Right lobe of liver (tissue), 6 donors: ENCODE results near the gene RPS6KB2. TPM values are rescaled to one million over a fixed set of nuclear protein-coding genes. Genes with fewer than 3 reads are reported as not detected.

ENCODE experiments used
- ATAC-seq, 4 donors: fragments of 200-7000 bp; cut with Tn5 transposase; one replicate each; pipeline ENCODE4 v1.9.1; 2020; ENCODE audit warnings: mild to moderate bottlenecking in 4 of 4, moderate library complexity in 4 of 4
- DNase-seq, 3 donors: peaks; one replicate each; pipeline ENCODE4 v3.0.0-alpha.2; 2020
- H3K27ac ChIP-seq, 3 donors: fragments of 200-600 bp; one replicate each; pipeline ENCODE4 v1.8.0; 2022
- H3K27me3 ChIP-seq, 2 donors: fragments of 200-600 bp; one replicate each; pipeline ENCODE4 v1.8.0; 2022
- H3K36me3 ChIP-seq, 4 donors: fragments of 200-600 bp; sonication (generic) in 1 of 4; one replicate each; pipeline versions ENCODE4 v1.5.1 to v1.8.0; 2017 to 2022; ENCODE audit warnings: control low read depth in 1 of 4
- H3K4me1 ChIP-seq, 4 donors: fragments of 200-600 bp; sonication (generic) in 1 of 4; one replicate each; pipeline versions ENCODE4 v1.5.1 to v1.8.0; 2017 to 2022; ENCODE audit warnings: control low read depth in 1 of 4
- H3K4me3 ChIP-seq, 3 donors: fragments of 200-600 bp; one replicate each; pipeline ENCODE4 v1.8.0; 2022
- H3K9me3 ChIP-seq, 4 donors: fragments of 200-600 bp; sonication (generic) in 1 of 4; one replicate each; pipeline versions ENCODE4 v1.5.1 to v1.8.0; 2017 to 2022; ENCODE audit warnings: control low read depth in 1 of 4
- POLR2A ChIP-seq: fragments of 450-650 bp; IDR thresholded peaks from one replicate; pipeline ENCODE4 v1.6.1; 2017; ENCODE audit warnings: antibody characterized with exemption, mild to moderate bottlenecking
- WGBS: methylation state at CpG from one replicate; pipeline ENCODE4 v1.1.6; 2018; ENCODE audit warnings: low coverage, low lambda C conversion rate; ENCODE audit not compliant: insufficient coverage; ENCODE audit errors: missing lambda C conversion rate; 5-methylcytosine and 5-hydroxymethylcytosine counted together
- intact Hi-C, 2 donors: fragments of 100-400 bp; cut with DNase I; formaldehyde crosslinking; loops; one replicate each; pipeline versions ENCODE4 v1.11.2 to v1.14.1; 2022
- long read RNA-seq: library from polyadenylated mRNA; unstranded; transcript quantifications from one replicate; pipeline ENCODE4 v2.0.0, GENCODE V29; 2019
- total RNA-seq, 6 experiments: library from RNA; depleted of rRNA in 2 of 6; stranded (reverse); fragments of >200 nt in 2 of 6; fragmentation: NEBNext Ultra II Directional in 3 of 6; extraction: Animal tissue kit (Norgen Biotek cat#: 25700) in 3 of 6; gene quantifications; one replicate each; pipeline versions ENCODE4 v1.1.0 to v1.2.4, GENCODE V29; 2016 to 2023
- TF ChIP-seq, protein P1 (sequence below), 4 donors: fragments of 200-600 bp in 3 of 4; fragments of 450-650 bp in 1 of 4; IDR thresholded peaks; one replicate each; pipeline versions ENCODE4 v1.5.1 to v1.8.0; 2016 to 2022; ENCODE audit warnings: antibody characterized with exemption in 4 of 4, mild to moderate bottlenecking in 2 of 4
- donor health status: DM: no; HTN: yes; CAD: no.
- donor health status: DM: no; HTN: no; CAD: no.
- donor health status: DM: no; HTN: no; CAD: no.
- donor health status: DM: no; HTN: yes; CAD: no.
- donor health status: DM: no; HTN: yes; CAD: no.

The RPS6KB2 gene
- 10 to 100 TPM; 18.8 to 37.1 (median 27.1) TPM for total RNA-seq
- long read RNA-seq, transcript RPS6KB2-201 (15 exons, 1,733 nt), result major isoform, 5 of 7 reads
- long read RNA-seq, partial matches to known transcripts, result 1 of 7 reads
- long read RNA-seq, other reads (novel, unspliced or antisense), result 1 of 7 reads

DNA sequence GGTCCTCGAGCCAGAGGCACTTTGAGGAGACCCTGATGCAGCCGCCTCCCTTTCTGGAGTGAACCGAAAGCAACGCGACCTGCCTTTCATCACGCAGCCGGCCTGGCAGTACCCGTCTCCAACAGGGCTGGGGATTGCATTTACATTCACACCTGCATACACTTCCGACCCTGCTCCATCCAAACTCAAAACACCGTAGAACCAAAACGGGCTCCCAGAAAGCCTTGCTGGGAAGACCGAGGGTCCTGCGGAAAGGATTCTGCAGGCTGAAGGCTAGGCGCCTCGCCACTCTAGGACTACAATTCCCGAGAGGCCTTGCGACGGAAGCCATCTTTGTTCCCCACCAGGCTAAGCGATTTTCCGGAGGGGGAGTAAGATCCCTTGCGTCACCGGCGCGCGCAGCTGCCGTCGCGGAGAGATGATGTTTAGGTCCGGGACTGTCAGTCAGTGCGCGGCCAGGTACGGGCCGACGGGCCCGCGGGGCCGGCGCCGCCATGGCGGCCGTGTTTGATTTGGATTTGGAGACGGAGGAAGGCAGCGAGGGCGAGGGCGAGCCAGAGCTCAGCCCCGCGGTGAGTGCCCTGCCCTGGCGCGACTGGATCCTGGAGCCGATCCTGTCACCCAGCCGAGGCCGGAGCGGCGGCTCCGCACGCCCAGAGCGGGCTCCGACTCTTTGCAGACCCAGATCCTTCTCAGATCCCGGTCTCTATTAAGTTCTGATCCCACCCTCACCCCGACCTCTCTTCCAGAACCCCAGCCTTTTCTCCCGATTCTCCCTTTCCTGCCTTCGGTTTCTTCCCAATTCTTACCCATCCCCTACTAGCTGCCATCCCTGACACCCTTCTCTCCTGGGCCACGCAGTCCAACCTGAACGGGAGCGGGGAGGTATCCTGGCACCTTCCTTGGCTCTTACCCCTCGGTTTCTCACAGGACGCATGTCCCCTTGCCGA lies at the start of gene RPS6KB2:
Gene RPS6KB2, plus strand, starts transcription at position 443 of the 950 bp plus-strand sequence. Its CDS starts 52 bp downstream, at position 495.
- intact Hi-C loops, result no loop called here
- H3K4me3 ChIP-seq, result peak within 1 kb of the TSS; percentile 61 to 79 (median 74)
- no peaks in the 10 kb centered on the region for H3K27me3 ChIP-seq
- peak within 1 kb of the TSS; percentile 64 to 84 (median 78) for H3K27ac ChIP-seq
- H3K4me1 ChIP-seq, result peaks cover 0 to 19% (median 2%) of the 10 kb centered on the region in 4 donors
- peak; percentile 85 for TF ChIP-seq POLR2A
- TF ChIP-seq, protein P1, sequence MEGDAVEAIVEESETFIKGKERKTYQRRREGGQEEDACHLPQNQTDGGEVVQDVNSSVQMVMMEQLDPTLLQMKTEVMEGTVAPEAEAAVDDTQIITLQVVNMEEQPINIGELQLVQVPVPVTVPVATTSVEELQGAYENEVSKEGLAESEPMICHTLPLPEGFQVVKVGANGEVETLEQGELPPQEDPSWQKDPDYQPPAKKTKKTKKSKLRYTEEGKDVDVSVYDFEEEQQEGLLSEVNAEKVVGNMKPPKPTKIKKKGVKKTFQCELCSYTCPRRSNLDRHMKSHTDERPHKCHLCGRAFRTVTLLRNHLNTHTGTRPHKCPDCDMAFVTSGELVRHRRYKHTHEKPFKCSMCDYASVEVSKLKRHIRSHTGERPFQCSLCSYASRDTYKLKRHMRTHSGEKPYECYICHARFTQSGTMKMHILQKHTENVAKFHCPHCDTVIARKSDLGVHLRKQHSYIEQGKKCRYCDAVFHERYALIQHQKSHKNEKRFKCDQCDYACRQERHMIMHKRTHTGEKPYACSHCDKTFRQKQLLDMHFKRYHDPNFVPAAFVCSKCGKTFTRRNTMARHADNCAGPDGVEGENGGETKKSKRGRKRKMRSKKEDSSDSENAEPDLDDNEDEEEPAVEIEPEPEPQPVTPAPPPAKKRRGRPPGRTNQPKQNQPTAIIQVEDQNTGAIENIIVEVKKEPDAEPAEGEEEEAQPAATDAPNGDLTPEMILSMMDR (IDR thresholded peaks at IDR 0.05), result no peak
- DNase-seq (peak; percentile 97 to 99 (median 99)), ATAC-seq (peak; percentile 89 to 94 (median 90))
- peaks cover 0 to 25% (median 7%) of the 10 kb centered on the region in 4 donors for H3K36me3 ChIP-seq
- WGBS, result 0% methylated on average over 25 of the region's 68 CpGs
- H3K9me3 ChIP-seq, result no peaks in the 10 kb centered on the region

DNA sequence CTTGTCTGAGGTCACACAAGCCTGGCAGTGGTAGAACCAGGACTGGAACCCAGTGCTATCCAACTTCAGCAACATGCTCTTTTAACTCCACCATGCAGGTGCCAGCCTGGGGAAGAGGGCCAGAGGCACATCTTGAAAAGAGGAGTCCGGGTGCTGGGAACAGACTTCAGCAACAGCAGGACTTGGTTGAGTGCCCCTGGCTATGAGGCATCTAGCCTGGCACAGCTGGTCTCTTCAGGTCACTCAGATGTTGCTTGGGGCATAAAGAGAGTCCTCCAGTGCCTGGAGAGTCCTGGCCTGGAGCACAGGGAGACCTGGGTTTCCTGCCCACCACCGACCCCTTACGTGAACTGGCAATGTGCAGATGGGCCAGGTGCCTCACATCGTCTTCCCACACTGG lies 49.8 kb upstream of the RPS6KB2 start:
- TF ChIP-seq POLR2A, result no peak
- TF ChIP-seq, protein P1 (IDR thresholded peaks at IDR 0.05), result no peak
- H3K4me3 ChIP-seq, result no peak overlapping the region
- no peaks in the 10 kb centered on the region for H3K9me3 ChIP-seq
- no CpG with 5 or more reads among the region's 4 CpGs for WGBS
- H3K27me3 ChIP-seq, result no peaks in the 10 kb centered on the region
- ATAC-seq (no peak), DNase-seq (no peak)
- no peak overlapping the region for H3K27ac ChIP-seq
- intact Hi-C loops, result no loop called here
- peaks cover 0 to 12% (median 6%) of the 10 kb centered on the region in 4 donors for H3K4me1 ChIP-seq
- no peaks in the 10 kb centered on the region for H3K36me3 ChIP-seq

DNA sequence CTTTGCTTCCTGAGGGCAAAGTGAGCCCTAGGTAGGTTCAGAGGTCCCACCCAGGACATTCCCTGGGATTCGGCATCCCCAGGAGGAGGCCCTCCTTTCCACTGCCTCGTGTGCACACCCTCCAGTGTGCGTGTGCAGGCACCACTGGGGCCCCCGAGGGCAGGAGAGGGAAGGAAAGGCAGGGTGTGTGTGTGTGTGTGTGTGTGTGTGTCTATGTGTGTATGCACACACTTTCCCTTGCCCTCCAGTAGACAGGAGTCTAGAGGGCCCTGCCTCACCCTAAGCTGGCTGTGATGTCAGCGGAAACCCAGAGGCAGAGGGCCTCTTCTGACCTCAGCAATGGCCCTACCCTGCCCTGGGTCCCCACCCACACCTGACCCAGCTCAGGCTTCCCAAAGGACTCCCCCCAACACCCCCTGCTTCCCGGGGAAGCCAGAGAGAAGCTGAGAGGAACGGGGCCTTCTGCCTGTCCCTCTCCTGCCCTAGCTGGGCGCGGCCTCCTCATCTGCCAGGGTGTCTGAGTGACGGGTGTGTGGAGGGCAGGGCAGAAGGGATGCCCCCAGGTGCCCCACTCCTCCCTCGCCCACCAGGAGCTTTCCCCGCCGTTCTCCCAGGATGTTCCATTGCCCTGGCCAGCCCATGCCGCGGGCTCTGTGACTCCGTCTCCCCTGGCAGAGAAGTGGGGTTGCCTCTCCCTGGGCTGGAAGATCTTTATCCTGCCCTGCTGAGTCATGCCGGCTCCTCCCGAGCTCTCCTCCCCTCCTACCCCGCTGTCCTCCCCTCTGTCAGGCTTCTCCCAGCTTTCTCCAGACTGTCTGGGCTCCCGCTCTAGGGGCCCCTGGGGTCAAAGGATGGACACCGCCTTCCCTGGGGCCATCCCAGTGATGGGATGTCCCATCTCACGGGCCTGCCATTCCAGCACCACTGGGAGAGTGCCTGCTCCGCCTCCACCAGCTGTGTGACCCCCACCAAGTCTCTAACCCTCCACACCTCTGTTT lies 48.9 kb upstream of the RPS6KB2 start:
- Histone ChIP-seq H3K36me3 (no peaks in the 10 kb centered on the region), H3K9me3 (no peaks in the 10 kb centered on the region), H3K4me1 (peaks cover 0 to 5% (median 2%) of the 10 kb centered on the region in 4 donors), H3K27ac (no peak overlapping the region), H3K4me3 (no peak overlapping the region), H3K27me3 (no peaks in the 10 kb centered on the region)
- ATAC-seq, result no peak
- intact Hi-C loops, result loop anchor here (5.0 to 10.0 kb wide), 2 partner anchors 32 to 105 kb away; no protein-coding TSS in a partner anchor
- WGBS, result 80% methylated on average over 4 of the region's 23 CpGs
- DNase-seq, result no peak
- TF ChIP-seq, protein P1 (IDR thresholded peaks at IDR 0.05), result no peak
- TF ChIP-seq POLR2A, result no peak
